ENCODE results near the gene DBNDD1.
"Not testable (repeated sequence)": the region's sequence is repeated elsewhere in the genome, so short reads cannot be mapped to it uniquely, and the experiment has no call there.

DBNDD1 gene

GRCh38 chr16:90012991-90013745, 6.1 kb downstream of the DBNDD1 start:
- no peak for DNase-seq (ENCODE audit: low read depth in 1 of 2, low spot score in 1 of 2)

GRCh38 chr16:90011908-90012501, 7.3 kb downstream of the DBNDD1 start:
- no peak for DNase-seq (ENCODE audit: low read depth in 1 of 2, low spot score in 1 of 2)

- no peak for DNase-seq (ENCODE audit: low read depth in 1 of 2, low spot score in 1 of 2)
Observed at GRCh38 chr16:90011508-90011819, 7.8 kb downstream of the DBNDD1 start.

- no peak for DNase-seq (ENCODE audit: low read depth in 1 of 2, low spot score in 1 of 2)
Observed at GRCh38 chr16:90010676-90011507, 8.4 kb downstream of the DBNDD1 start.

- no peak for DNase-seq (ENCODE audit: low read depth in 1 of 2, low spot score in 1 of 2)
Observed at GRCh38 chr16:90009172-90009899, 9.9 kb downstream of the DBNDD1 start.

GRCh38 chr16:90008708-90009145, 10.5 kb downstream of the DBNDD1 start:
- peak; percentile 24 to 31 for DNase-seq (ENCODE audit: low read depth in 1 of 2, low spot score in 1 of 2)

- not testable (repeated sequence) for DNase-seq (ENCODE audit: low read depth in 1 of 2, low spot score in 1 of 2)
Observed at GRCh38 chr16:90007635-90008234, 11.5 kb downstream of the DBNDD1 start.

GRCh38 chr16:90007015-90007414, 12.2 kb downstream of the DBNDD1 start:
- DNase-seq (ENCODE audit: low read depth in 1 of 2, low spot score in 1 of 2): no peak

- DNase-seq (ENCODE audit: low read depth in 1 of 2, low spot score in 1 of 2): no peak
Observed at GRCh38 chr16:90005956-90006663, 13.1 kb downstream of the DBNDD1 start.

GRCh38 chr16:90004577-90004976, 14.7 kb downstream of the DBNDD1 start:
- no peak for DNase-seq (ENCODE audit: low read depth in 1 of 2, low spot score in 1 of 2)

GRCh38 chr16:90002759-90003158, 16.5 kb downstream of the DBNDD1 start:
- DNase-seq (ENCODE audit: low read depth in 1 of 2, low spot score in 1 of 2): no peak

- DNase-seq (ENCODE audit: low read depth in 1 of 2, low spot score in 1 of 2): no peak
Observed at GRCh38 chr16:90001761-90002503, 17.3 kb downstream of the DBNDD1 start.

GRCh38 chr16:90000733-90001427, 18.4 kb downstream of the DBNDD1 start:
- no peak for DNase-seq (ENCODE audit: low read depth in 1 of 2, low spot score in 1 of 2)

GRCh38 chr16:89999831-90000574, 19.3 kb downstream of the DBNDD1 start:
- no peak for DNase-seq (ENCODE audit: low read depth in 1 of 2, low spot score in 1 of 2)

- no peak for DNase-seq (ENCODE audit: low read depth in 1 of 2, low spot score in 1 of 2)
Observed at GRCh38 chr16:89996178-89996489, 23.1 kb downstream of the DBNDD1 start.

- DNase-seq (ENCODE audit: low read depth in 1 of 2, low spot score in 1 of 2): peak in 1 of 2 donors; percentile 44
Observed at GRCh38 chr16:89995475-89996177, 23.6 kb downstream of the DBNDD1 start.

- peak in 1 of 2 donors; percentile 45 for DNase-seq (ENCODE audit: low read depth in 1 of 2, low spot score in 1 of 2)
Observed at GRCh38 chr16:89994721-89995474, 24.4 kb downstream of the DBNDD1 start.
